Neural cell (in vitro differentiated cells): ENCODE data around the gene CCDC12. TPM values are rescaled to one million over a fixed set of nuclear protein-coding genes. Genes with fewer than 3 reads are reported as not detected.

ENCODE experiments used
- H2AFZ ChIP-seq: fragments of 200-600, 300-800 bp; sonication (generic), shearing (Covaris generic); 2 replicates; pipeline ENCODE4 v1.6.0; 2014; ENCODE audit warnings: low read depth, mild to moderate bottlenecking, antibody characterized with exemption, low read length, moderate library complexity
- H3F3A ChIP-seq: fragments of 200-600 bp; shearing (Covaris generic); 2 replicates; pipeline ENCODE4 v1.6.1; 2016; ENCODE audit warnings: mild to moderate bottlenecking, moderate library complexity, mixed read lengths, antibody characterized with exemption, low read length; ENCODE audit not compliant: insufficient read depth, poor library complexity, severe bottlenecking
- H3K27ac ChIP-seq: fragments of 200-600, 300-800 bp; sonication (generic), shearing (Covaris generic); 2 replicates; pipeline ENCODE4 v1.5.1; 2014; ENCODE audit warnings: mild to moderate bottlenecking, low read length, moderate library complexity
- H3K27me3 ChIP-seq: fragments of 300-800, 200-600 bp; sonication (generic), shearing (Covaris generic); 2 replicates; pipeline ENCODE4 v1.6.0; 2014; ENCODE audit warnings: mild to moderate bottlenecking, low read depth, low read length, moderate library complexity; ENCODE audit not compliant: insufficient read depth
- H3K36me3 ChIP-seq: fragments of 300-800, 200-600 bp; sonication (generic), shearing (Covaris generic); 2 replicates; pipeline ENCODE4 v1.5.1; 2014; ENCODE audit warnings: mild to moderate bottlenecking, antibody characterized with exemption, low read length, moderate library complexity; ENCODE audit not compliant: insufficient read depth
- H3K4me2 ChIP-seq: fragments of 300-800, 200-600 bp; sonication (generic), shearing (Covaris generic); 2 replicates; pipeline ENCODE4 v1.6.0; 2014; ENCODE audit warnings: mild to moderate bottlenecking, low read length
- H3K4me3 ChIP-seq: fragments of 300-800, 200-600 bp; sonication (generic), shearing (Covaris generic); 2 replicates; pipeline ENCODE4 v1.5.1; 2014; ENCODE audit warnings: mild to moderate bottlenecking, low read length, moderate library complexity
- H3K79me2 ChIP-seq: fragments of 200-600 bp; shearing (Covaris generic); replicated peaks from 2 replicates; pipeline ENCODE4 v1.6.0; 2014; ENCODE audit warnings: mild to moderate bottlenecking, low read length, moderate library complexity; ENCODE audit not compliant: insufficient read depth
- H3K9ac ChIP-seq: fragments of 300-800, 200-600 bp; sonication (generic), shearing (Covaris generic); 2 replicates; pipeline ENCODE4 v1.6.1; 2016; ENCODE audit warnings: mild to moderate bottlenecking, low read length, mixed read lengths
- H3K9me2 ChIP-seq: fragments of 200-600 bp; shearing (Covaris generic); 2 replicates; pipeline ENCODE4 v1.6.1; 2016; ENCODE audit warnings: mild to moderate bottlenecking, low read length, mixed read lengths; ENCODE audit not compliant: insufficient read depth
- H3K9me3 ChIP-seq: fragments of 200-600, 300-800 bp; sonication (generic), shearing (Covaris generic); 2 replicates; pipeline ENCODE4 v1.6.1; 2016; ENCODE audit warnings: mild to moderate bottlenecking, mixed run types, low read length, moderate library complexity, mixed read lengths
- H4K20me1 ChIP-seq: fragments of 200-600 bp; shearing (Covaris generic); 2 replicates; pipeline ENCODE4 v1.6.1; 2016; ENCODE audit warnings: mild to moderate bottlenecking, mixed run types; ENCODE audit not compliant: insufficient read depth
- EP300 ChIP-seq: fragments of 450-650 bp; conservative IDR thresholded peaks from 2 replicates; pipeline ENCODE4 v1.6.1; 2014; ENCODE audit warnings: antibody characterized with exemption, mild to moderate bottlenecking, moderate library complexity; ENCODE audit not compliant: poor library complexity, severe bottlenecking
- EZH2 ChIP-seq: fragments of 200-600, 300-800 bp; shearing (Covaris generic), sonication (generic); IDR thresholded peaks from 2 replicates; pipeline ENCODE4 v1.6.1; 2014; ENCODE audit warnings: antibody characterized with exemption, low read length, borderline replicate concordance, mild to moderate bottlenecking; ENCODE audit not compliant: insufficient read depth, poor library complexity, severe bottlenecking
- MXI1 ChIP-seq: fragments of 450-650 bp; conservative IDR thresholded peaks from 2 replicates; pipeline ENCODE4 v1.6.1; 2014; ENCODE audit warnings: antibody characterized with exemption, mild to moderate bottlenecking; ENCODE audit not compliant: poor library complexity, severe bottlenecking
- POLR2AphosphoS5 ChIP-seq: IDR thresholded peaks from 2 replicates; pipeline ENCODE4 v1.6.1; 2012
- RAD21 ChIP-seq: fragments of 450-650 bp; conservative IDR thresholded peaks from 2 replicates; pipeline ENCODE4 v1.6.1; 2014; ENCODE audit warnings: antibody characterized with exemption, mild to moderate bottlenecking, moderate library complexity
- SMC3 ChIP-seq: fragments of 450-650 bp; conservative IDR thresholded peaks from 2 replicates; pipeline ENCODE4 v1.6.1; 2014; ENCODE audit warnings: antibody characterized with exemption, mild to moderate bottlenecking, moderate library complexity; ENCODE audit not compliant: poor library complexity
- TAF1 ChIP-seq: IDR thresholded peaks from 2 replicates; pipeline ENCODE4 v1.6.1; 2012; ENCODE audit warnings: low read depth
- polyA plus RNA-seq: library from polyadenylated mRNA; depleted of rRNA; stranded (reverse); fragments of >200 nt; gene quantifications from 2 replicates; pipeline ENCODE4 v1.2.3, GENCODE V29; 2014
- TF ChIP-seq, protein P1 (sequence below): fragments of 450-650 bp; IDR thresholded peaks from 2 replicates; pipeline ENCODE4 v1.5.1; 2014; ENCODE audit warnings: antibody characterized with exemption, mild to moderate bottlenecking, moderate library complexity; ENCODE audit not compliant: poor library complexity, severe bottlenecking
- TF ChIP-seq, protein P2 (sequence below): IDR thresholded peaks from 2 replicates; pipeline ENCODE4 v1.6.1; 2012; ENCODE audit warnings: borderline replicate concordance

The CCDC12 gene
- polyA plus RNA-seq, 1 donor from 2014 or later = 46.4 TPM

DNA sequence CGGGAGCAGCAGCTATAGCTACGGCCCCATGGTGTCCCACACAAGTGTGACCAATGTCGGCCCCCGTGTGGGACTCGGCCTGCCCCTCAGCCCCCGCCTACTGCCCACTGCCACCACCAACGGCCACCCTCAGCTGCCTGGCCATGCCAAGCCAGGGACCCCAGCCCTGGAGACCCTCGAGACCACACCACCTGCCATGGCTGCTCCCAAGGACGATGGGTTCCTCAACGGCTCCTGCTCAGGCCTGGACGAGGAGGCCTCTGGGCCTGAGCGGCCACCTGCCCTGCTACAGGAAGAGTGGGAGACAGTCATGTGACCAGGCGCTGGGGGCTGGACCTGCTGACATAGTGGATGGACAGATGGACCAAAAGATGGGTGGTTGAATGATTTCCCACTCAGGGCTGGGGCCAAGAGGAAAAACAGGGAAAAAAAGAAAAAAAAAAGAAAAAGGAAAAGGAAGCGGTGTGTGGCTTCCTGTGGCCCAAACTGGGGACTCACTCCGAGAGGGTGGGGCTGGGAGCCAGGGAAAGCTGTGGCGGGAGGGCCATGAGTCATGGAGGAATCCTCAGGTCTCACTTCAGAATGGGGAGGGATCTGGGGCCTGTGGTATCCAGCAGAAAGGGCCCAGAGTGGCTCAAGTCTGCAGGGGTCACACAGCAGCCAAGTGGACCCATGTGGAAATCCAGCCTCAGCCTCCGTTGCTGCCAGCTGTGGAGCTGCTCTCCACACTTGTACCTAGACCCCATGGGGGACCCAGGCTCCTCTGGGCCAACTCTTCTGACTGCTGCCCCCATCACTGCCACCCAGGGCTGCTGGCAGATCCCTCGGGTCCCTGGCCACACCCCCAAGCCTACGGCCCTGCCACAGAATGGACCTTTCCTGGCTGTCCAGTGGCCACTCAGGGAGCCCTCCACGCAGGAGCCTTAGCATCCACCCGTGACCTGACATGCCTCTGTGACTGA, 72.9 kb downstream of the CCDC12 start:
- H3K27ac ChIP-seq = no peak overlapping the region
- H2AFZ ChIP-seq = no peak overlapping the region
- no peaks in the 10 kb centered on the region for H3K9me3 ChIP-seq
- no peaks in the 10 kb centered on the region for H3K36me3 ChIP-seq
- H3K9ac ChIP-seq = no peak overlapping the region
- no peak overlapping the region for H3K4me2 ChIP-seq
- H4K20me1 ChIP-seq = no peaks in the 10 kb centered on the region
- no peaks in the 10 kb centered on the region for H3K27me3 ChIP-seq
- H3K9me2 ChIP-seq = no peaks in the 10 kb centered on the region
- no peak overlapping the region for H3K4me3 ChIP-seq
- no peaks in the 10 kb centered on the region for H3K79me2 ChIP-seq
- no peaks in the 10 kb centered on the region for H3F3A ChIP-seq
- TF ChIP-seq MXI1 = no peak
- no peak for TF ChIP-seq EZH2
- no peak for TF ChIP-seq POLR2AphosphoS5
- TF ChIP-seq RAD21 = no peak
- TF ChIP-seq, protein P1, sequence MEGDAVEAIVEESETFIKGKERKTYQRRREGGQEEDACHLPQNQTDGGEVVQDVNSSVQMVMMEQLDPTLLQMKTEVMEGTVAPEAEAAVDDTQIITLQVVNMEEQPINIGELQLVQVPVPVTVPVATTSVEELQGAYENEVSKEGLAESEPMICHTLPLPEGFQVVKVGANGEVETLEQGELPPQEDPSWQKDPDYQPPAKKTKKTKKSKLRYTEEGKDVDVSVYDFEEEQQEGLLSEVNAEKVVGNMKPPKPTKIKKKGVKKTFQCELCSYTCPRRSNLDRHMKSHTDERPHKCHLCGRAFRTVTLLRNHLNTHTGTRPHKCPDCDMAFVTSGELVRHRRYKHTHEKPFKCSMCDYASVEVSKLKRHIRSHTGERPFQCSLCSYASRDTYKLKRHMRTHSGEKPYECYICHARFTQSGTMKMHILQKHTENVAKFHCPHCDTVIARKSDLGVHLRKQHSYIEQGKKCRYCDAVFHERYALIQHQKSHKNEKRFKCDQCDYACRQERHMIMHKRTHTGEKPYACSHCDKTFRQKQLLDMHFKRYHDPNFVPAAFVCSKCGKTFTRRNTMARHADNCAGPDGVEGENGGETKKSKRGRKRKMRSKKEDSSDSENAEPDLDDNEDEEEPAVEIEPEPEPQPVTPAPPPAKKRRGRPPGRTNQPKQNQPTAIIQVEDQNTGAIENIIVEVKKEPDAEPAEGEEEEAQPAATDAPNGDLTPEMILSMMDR = no peak
- no peak for TF ChIP-seq TAF1
- TF ChIP-seq EP300 = no peak
- TF ChIP-seq, protein P2, sequence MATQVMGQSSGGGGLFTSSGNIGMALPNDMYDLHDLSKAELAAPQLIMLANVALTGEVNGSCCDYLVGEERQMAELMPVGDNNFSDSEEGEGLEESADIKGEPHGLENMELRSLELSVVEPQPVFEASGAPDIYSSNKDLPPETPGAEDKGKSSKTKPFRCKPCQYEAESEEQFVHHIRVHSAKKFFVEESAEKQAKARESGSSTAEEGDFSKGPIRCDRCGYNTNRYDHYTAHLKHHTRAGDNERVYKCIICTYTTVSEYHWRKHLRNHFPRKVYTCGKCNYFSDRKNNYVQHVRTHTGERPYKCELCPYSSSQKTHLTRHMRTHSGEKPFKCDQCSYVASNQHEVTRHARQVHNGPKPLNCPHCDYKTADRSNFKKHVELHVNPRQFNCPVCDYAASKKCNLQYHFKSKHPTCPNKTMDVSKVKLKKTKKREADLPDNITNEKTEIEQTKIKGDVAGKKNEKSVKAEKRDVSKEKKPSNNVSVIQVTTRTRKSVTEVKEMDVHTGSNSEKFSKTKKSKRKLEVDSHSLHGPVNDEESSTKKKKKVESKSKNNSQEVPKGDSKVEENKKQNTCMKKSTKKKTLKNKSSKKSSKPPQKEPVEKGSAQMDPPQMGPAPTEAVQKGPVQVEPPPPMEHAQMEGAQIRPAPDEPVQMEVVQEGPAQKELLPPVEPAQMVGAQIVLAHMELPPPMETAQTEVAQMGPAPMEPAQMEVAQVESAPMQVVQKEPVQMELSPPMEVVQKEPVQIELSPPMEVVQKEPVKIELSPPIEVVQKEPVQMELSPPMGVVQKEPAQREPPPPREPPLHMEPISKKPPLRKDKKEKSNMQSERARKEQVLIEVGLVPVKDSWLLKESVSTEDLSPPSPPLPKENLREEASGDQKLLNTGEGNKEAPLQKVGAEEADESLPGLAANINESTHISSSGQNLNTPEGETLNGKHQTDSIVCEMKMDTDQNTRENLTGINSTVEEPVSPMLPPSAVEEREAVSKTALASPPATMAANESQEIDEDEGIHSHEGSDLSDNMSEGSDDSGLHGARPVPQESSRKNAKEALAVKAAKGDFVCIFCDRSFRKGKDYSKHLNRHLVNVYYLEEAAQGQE = no peak
- TF ChIP-seq SMC3 = no peak

DNA sequence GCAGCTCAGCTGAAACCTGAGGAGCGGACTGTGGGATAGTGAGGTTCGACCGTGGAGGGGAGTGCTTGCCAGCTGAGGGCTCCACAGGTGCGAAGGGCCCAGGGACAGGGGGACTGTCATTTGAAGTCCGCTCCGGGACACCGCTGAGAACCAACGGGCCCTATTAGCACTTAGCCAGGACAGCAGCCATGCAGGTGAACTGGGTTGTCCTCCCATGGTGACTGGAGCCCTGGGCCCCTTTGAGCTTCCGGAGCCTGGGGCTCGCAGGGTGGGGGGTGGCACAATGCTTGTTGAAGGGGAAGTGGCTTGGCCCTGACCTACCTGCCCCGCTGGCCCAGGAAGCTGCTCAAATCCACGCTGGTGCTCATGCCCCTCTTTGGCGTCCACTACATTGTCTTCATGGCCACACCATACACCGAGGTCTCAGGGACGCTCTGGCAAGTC, 74.3 kb downstream of the CCDC12 start:
- no peak overlapping the region for H3K4me3 ChIP-seq
- no peaks in the 10 kb centered on the region for H3K79me2 ChIP-seq
- no peaks in the 10 kb centered on the region for H3K9me2 ChIP-seq
- peaks cover 5% of the 10 kb centered on the region for H3K27me3 ChIP-seq
- H3K36me3 ChIP-seq = no peaks in the 10 kb centered on the region
- no peaks in the 10 kb centered on the region for H3F3A ChIP-seq
- H3K27ac ChIP-seq = no peak overlapping the region
- H3K9me3 ChIP-seq = no peaks in the 10 kb centered on the region
- no peaks in the 10 kb centered on the region for H4K20me1 ChIP-seq
- H3K4me2 ChIP-seq = no peak overlapping the region
- TF ChIP-seq, protein P2 = no peak
- TF ChIP-seq, protein P1 = no peak
- TF ChIP-seq EP300 = no peak
- TF ChIP-seq EZH2 = no peak
- TF ChIP-seq TAF1 = no peak
- no peak for TF ChIP-seq RAD21
- H3K9ac ChIP-seq = no peak overlapping the region
- no peak overlapping the region for H2AFZ ChIP-seq
